Body of pancreas (tissue), 4 donors: ENCODE measurements around the gene ROBO1.

Source experiments
- CTCF ChIP-seq, 7 experiments: fragments of 450-650 bp in 4 of 7; fragments of 200-600 bp in 3 of 7; sonication (generic) in 3 of 7; IDR thresholded peaks; one replicate each; pipeline ENCODE4 v1.5.1; 2016 to 2019; ENCODE audit warnings: antibody characterized with exemption in 7 of 7
- POLR2A ChIP-seq, 3 donors: fragments of 450-650 bp; IDR thresholded peaks; one replicate each; pipeline ENCODE4 v1.6.1; 2016; ENCODE audit warnings: antibody characterized with exemption in 3 of 3, mild to moderate bottlenecking in 2 of 3

GRCh38 chr3:78668302-78668701 is 1099.5 kb downstream of the ROBO1 start:
- TF ChIP-seq CTCF (IDR thresholded peaks at IDR 0.05), result no peak
- no peak for TF ChIP-seq POLR2A (IDR thresholded peaks at IDR 0.05)
